K562 (cell line): ENCODE data around the gene ITPR2. TPM values are rescaled to one million over a fixed set of nuclear protein-coding genes. Genes with fewer than 3 reads are reported as not detected.

Experiments
- ATAC-seq: fragments of 200-7000 bp; cut with Tn5 transposase; 3 replicates; pipeline ENCODE4 v1.9.1; 2020; ENCODE audit warnings: moderate library complexity
- BruUV-seq: library from RNA; stranded (reverse); fragments of 400-500 nt; replicated peaks from 2 replicates; lab custom pipeline; 2021; lab: Mats Ljungman, UMichigan
- CTCF ChIA-PET: fragments of 300-600 bp; formaldehyde crosslinking; extraction: SDS; loops from one replicate; lab custom pipeline; 2021; ENCODE audit warnings: low intra/inter-chr PET ratio; lab: Yijun Ruan, JAX
- POLR2A ChIA-PET: fragments of 300-600, 350-650 bp; sonication (Branson Sonifier 250); formaldehyde crosslinking; extraction: SDS; loops from one replicate; lab custom pipeline; 2021; ENCODE audit warnings: antibody characterized with exemption, inconsistent platforms; lab: Yijun Ruan, JAX
- DNase-seq, 4 experiments: peaks; one replicate each; pipeline versions ENCODE4 v3.0.0 to v3.0.0-alpha.2; 2011 to 2018; ENCODE audit warnings: low spot score in 3 of 4, mixed read lengths in 3 of 4; ENCODE audit errors: extremely low read depth in 1 of 4
- FAIRE-seq: peaks from 2 replicates; lab custom pipeline; 2011; peaks lifted over from hg19 to GRCh38; lab: Jason Lieb, UNC
- H2AFZ ChIP-seq: 2 replicates; pipeline ENCODE4 v1.6.0; 2011; ENCODE audit warnings: low read depth, low read length, control low read depth, inconsistent platforms
- H3K27ac ChIP-seq: fragments of 200-600 bp; 3 replicates; pipeline ENCODE4 v1.8.0; 2011; ENCODE audit warnings: low read depth, mild to moderate bottlenecking, control low read depth, inconsistent platforms, low read length, moderate library complexity, mixed read lengths; ENCODE audit errors: extremely low read depth
- H3K27me3 ChIP-seq, 2 experiments: fragments of 300-600 bp in 1 of 2; 2 replicates in 1 of 2; 3 replicates in 1 of 2; pipeline versions ENCODE4 v1.6.0 to v1.8.0; 2011; ENCODE audit warnings: inconsistent platforms in 2 of 2, low read length in 2 of 2, mild to moderate bottlenecking in 1 of 2, mixed read lengths in 1 of 2, moderate library complexity in 1 of 2; ENCODE audit not compliant: control insufficient read depth in 2 of 2, insufficient read depth in 2 of 2
- H3K36me3 ChIP-seq: fragments of 300-600 bp; 3 replicates; pipeline ENCODE4 v1.8.0; 2011; ENCODE audit warnings: mild to moderate bottlenecking, low read length, inconsistent platforms; ENCODE audit not compliant: control insufficient read depth, insufficient read depth
- H3K4me1 ChIP-seq, 2 experiments: fragments of 200-600 bp in 1 of 2; replicated peaks in 1 of 2; 2 replicates in 1 of 2; 3 replicates in 1 of 2; pipeline versions ENCODE4 v1.5.1 to v1.8.0; 2011; ENCODE audit warnings: inconsistent platforms in 2 of 2, low read length in 2 of 2, mild to moderate bottlenecking in 1 of 2, mixed read lengths in 1 of 2, moderate library complexity in 1 of 2; ENCODE audit not compliant: control insufficient read depth in 2 of 2, insufficient read depth in 2 of 2
- H3K4me2 ChIP-seq: 2 replicates; pipeline ENCODE4 v1.6.1; 2011; ENCODE audit warnings: low read length, control low read depth, inconsistent platforms, mixed read lengths; ENCODE audit not compliant: insufficient read depth
- H3K4me3 ChIP-seq: fragments of 200-600 bp; sonication (generic), shearing (Covaris generic); 2 replicates; pipeline ENCODE4 v1.5.1; 2016; ENCODE audit warnings: control low read depth, inconsistent platforms
- H3K79me2 ChIP-seq: fragments of 200-600 bp; 3 replicates; pipeline ENCODE4 v1.8.0; 2011; ENCODE audit warnings: low read length, inconsistent platforms; ENCODE audit not compliant: control insufficient read depth, insufficient read depth
- H3K9ac ChIP-seq, 2 experiments: 2 replicates each; pipeline versions ENCODE4 v1.6.0 to v1.6.1; 2011; ENCODE audit warnings: low read depth in 2 of 2, low read length in 2 of 2, control low read depth in 1 of 2, inconsistent platforms in 1 of 2, mild to moderate bottlenecking in 1 of 2, mixed read lengths in 1 of 2; ENCODE audit not compliant: insufficient read depth in 1 of 2
- H3K9me1 ChIP-seq: one replicate; pipeline ENCODE4 v1.6.0; 2011; ENCODE audit warnings: inconsistent platforms, mild to moderate bottlenecking, low read length, moderate library complexity; ENCODE audit not compliant: control insufficient read depth, insufficient read depth
- H3K9me3 ChIP-seq: replicated peaks from 2 replicates; pipeline ENCODE4 v1.5.1; 2011; ENCODE audit warnings: low read depth, low read length, inconsistent platforms; ENCODE audit not compliant: control insufficient read depth, insufficient read depth
- H4K20me1 ChIP-seq: replicated peaks from 2 replicates; pipeline ENCODE4 v1.6.1; 2011; ENCODE audit warnings: low read length, inconsistent platforms, mixed read lengths; ENCODE audit not compliant: control insufficient read depth, insufficient read depth
- C11orf30 ChIP-seq: fragments of 450-650 bp; IDR thresholded peaks from 2 replicates; pipeline ENCODE4 v1.6.1; 2016; ENCODE audit warnings: low read depth, mild to moderate bottlenecking
- HNRNPUL1 ChIP-seq: fragments of 200-400 bp; formaldehyde crosslinking; IDR thresholded peaks from 2 replicates; pipeline ENCODE4 v1.6.1; 2017; ENCODE audit warnings: low read length
- MAFG ChIP-seq: fragments of 450-650 bp; conservative IDR thresholded peaks from 2 replicates; pipeline ENCODE4 v1.6.1; 2016; ENCODE audit warnings: missing genetic modification characterization, missing compliant biosample characterization
- NFIX ChIP-seq: fragments of 250-450 bp; sonication (Bioruptor Pico); IDR thresholded peaks from 2 replicates; pipeline ENCODE4 v1.4.0; 2020; ENCODE audit warnings: low read depth, mild to moderate bottlenecking, moderate library complexity
- SREBF2 ChIP-seq: sonication (generic); formaldehyde crosslinking; IDR thresholded peaks from 2 replicates; pipeline ENCODE4 v1.4.0; 2020; ENCODE audit warnings: mild to moderate bottlenecking, missing genetic modification reagents
- ZNF274 ChIP-seq: IDR thresholded peaks from 2 replicates; pipeline ENCODE4 v1.6.1; 2011; ENCODE audit warnings: low read depth, mild to moderate bottlenecking, low read length, moderate library complexity, borderline replicate concordance
- ZNF3 ChIP-seq: fragments of 250-450 bp; sonication (Bioruptor Pico); IDR thresholded peaks from 2 replicates; pipeline ENCODE4 v1.5.0; 2021; ENCODE audit warnings: mild to moderate bottlenecking, moderate library complexity
- ZNF316 ChIP-seq: fragments of 450-650 bp; IDR thresholded peaks from 2 replicates; pipeline ENCODE4 v1.6.1; 2016
- WGBS: fragments of 100-300 bp; shearing (Covaris generic); methylation state at CpG from one replicate; pipeline ENCODE4 v1.1.6; 2016; ENCODE audit warnings: low coverage, mixed read lengths; ENCODE audit not compliant: insufficient coverage; ENCODE audit errors: missing lambda C conversion rate; 5-methylcytosine and 5-hydroxymethylcytosine counted together
- in situ Hi-C: fragments of 300-500 bp; cut with MboI; formaldehyde crosslinking; loops from 4 replicates; pipeline ENCODE4 v1.15.0; 2018; ENCODE audit warnings: inconsistent platforms, mixed read lengths
- intact Hi-C: fragments of 100-400 bp; cut with micrococcal nuclease; formaldehyde crosslinking; loops from 2 replicates; pipeline ENCODE4 v1.14.2; 2022
- polyA plus RNA-seq, 8 experiments: library from polyadenylated mRNA; depleted of rRNA in 4 of 8; stranded (reverse) in 5 of 8; unstranded in 3 of 8; fragments of >200 nt; fragmentation: Nextera tagmentation in 2 of 8; fragmentation: Illumina TruSeq in 1 of 8; extraction: Ambion mirVana in 2 of 8; extraction: Trizol in 1 of 8; gene quantifications; 2 replicates each; pipeline versions ENCODE4 v1.2.1 to v1.2.3, GENCODE V29; 2011 to 2014; ENCODE audit warnings: inconsistent platforms in 1 of 8, missing spikeins in 1 of 8
- total RNA-seq, 7 experiments: library from RNA; depleted of rRNA in 6 of 7; stranded (reverse); fragments of >200 nt in 6 of 7; fragmentation: Illumina TruSeq in 2 of 7; extraction: Trizol in 2 of 7; gene quantifications; 2 replicates each; pipeline versions ENCODE4 v1.2.1 to v1.2.3, GENCODE V29; 2011 to 2021; ENCODE audit warnings: low replicate concordance in 1 of 7

ITPR2 gene
- total and polyA plus RNA-seq, 9 of the 15 experiments (the other 6 are each of a cell fraction or from before 2014, with no cell fraction given), result 0.21 to 3.3 (median 0.95) TPM

GRCh38 chr12:26425587-26426260, 407.3 kb downstream of the ITPR2 start:
- intact Hi-C loops (no loop called here), in situ Hi-C loops (no loop called here)
- no peaks in the 10 kb centered on the region for H3K79me2 ChIP-seq
- no peaks in the 10 kb centered on the region for H3K9me3 ChIP-seq
- ATAC-seq (no peak), FAIRE-seq (no peak), DNase-seq (no peak)
- H3K4me2 ChIP-seq, result no peak overlapping the region
- no peaks in the 10 kb centered on the region for H3K36me3 ChIP-seq
- no TSS peak for BruUV-seq
- H4K20me1 ChIP-seq, result no peaks in the 10 kb centered on the region
- H3K9ac ChIP-seq, result no peak overlapping the region
- no peaks in the 10 kb centered on the region for H3K9me1 ChIP-seq
- H3K27ac ChIP-seq, result no peak overlapping the region
- 0% methylated on average over 6 of the region's 6 CpGs for WGBS
- no peak for TF ChIP-seq SREBF2 (CRISPR knock-in tag)
- POLR2A ChIA-PET, result no interaction called here
- no peak overlapping the region for H2AFZ ChIP-seq
- CTCF ChIA-PET, result no interaction called here
- H3K27me3 ChIP-seq, result no peaks in the 10 kb centered on the region
- no peak overlapping the region for H3K4me3 ChIP-seq
- no peaks in the 10 kb centered on the region for H3K4me1 ChIP-seq

GRCh38 chr12:26422839-26423398, 410.1 kb downstream of the ITPR2 start:
- ChIA-PET CTCF (no interaction called here), POLR2A (no interaction called here)
- H4K20me1 ChIP-seq, result no peaks in the 10 kb centered on the region
- FAIRE-seq (no peak), ATAC-seq (no peak), DNase-seq (no peak)
- no peak overlapping the region for H2AFZ ChIP-seq
- H3K4me1 ChIP-seq, result no peaks in the 10 kb centered on the region
- H3K27ac ChIP-seq, result no peak overlapping the region
- in situ Hi-C loops (no loop called here), intact Hi-C loops (no loop called here)
- H3K79me2 ChIP-seq, result no peaks in the 10 kb centered on the region
- no peak overlapping the region for H3K4me3 ChIP-seq
- no peak overlapping the region for H3K9ac ChIP-seq
- no peaks in the 10 kb centered on the region for H3K36me3 ChIP-seq
- WGBS, result 0% methylated on average over 3 of the region's 3 CpGs
- no peaks in the 10 kb centered on the region for H3K27me3 ChIP-seq
- H3K4me2 ChIP-seq, result no peak overlapping the region
- H3K9me1 ChIP-seq, result no peaks in the 10 kb centered on the region
- TF ChIP-seq ZNF316 (peak; percentile 47), HNRNPUL1 (no peak), ZNF274 (no peak), MAFG (tag) (peak; percentile 31), ZNF3 (CRISPR knock-in tag) (no peak), C11orf30 (0 out of 2 replicates have a peak, but pooled peaks have one; percentile 39), NFIX (CRISPR knock-in tag) (no peak)
- no TSS peak for BruUV-seq
- H3K9me3 ChIP-seq, result no peaks in the 10 kb centered on the region
